ENCODE results near the gene MYO10.

DNA sequence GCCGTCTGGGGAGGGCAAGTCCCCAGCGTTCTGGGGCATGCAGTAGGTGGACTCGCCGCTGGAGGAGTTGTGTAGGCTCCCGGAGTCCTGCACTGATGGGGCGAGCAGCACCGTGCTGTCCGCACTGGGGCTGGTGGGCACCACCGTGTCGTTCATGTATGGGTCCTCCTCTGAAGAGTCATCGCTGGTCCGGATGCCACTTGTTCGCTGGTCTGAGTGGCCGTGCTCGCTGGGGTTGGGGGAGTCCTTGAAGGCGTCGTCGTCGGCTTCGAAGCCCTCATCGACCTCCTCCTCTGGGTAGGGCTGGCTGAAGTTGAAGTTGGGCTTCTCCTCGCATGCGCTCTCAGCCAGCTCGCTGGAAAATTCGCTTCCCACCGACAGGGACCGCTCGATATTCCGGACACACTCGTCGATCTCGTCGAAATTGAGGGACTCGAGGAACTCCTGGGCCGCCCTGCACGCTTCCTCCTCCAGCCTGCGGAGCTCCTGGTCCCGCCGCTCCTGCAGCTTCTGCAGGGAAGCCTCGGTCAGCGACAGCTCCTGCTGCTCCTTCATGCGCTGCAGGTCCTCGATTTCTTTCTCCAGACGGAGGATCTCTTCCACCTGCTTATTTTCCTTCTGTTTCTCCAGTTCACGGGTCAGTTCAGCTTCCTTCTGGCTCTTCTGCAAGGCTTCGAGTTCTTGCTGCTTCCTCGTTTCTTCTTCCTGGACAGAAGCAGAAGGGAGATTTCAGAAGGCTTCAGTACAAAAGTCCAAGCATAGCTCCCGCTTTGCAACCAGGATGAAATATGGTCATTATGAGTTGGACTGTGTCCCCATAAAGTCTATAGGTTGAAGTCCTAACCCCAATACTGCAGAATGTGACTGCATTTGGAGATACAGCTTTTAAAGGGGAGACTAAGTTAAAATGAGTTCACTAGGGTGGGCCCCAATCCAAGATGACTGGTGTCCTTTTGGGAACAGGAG is 234.7 kb downstream of the MYO10 start:
- TF ChIP-seq, protein P1, sequence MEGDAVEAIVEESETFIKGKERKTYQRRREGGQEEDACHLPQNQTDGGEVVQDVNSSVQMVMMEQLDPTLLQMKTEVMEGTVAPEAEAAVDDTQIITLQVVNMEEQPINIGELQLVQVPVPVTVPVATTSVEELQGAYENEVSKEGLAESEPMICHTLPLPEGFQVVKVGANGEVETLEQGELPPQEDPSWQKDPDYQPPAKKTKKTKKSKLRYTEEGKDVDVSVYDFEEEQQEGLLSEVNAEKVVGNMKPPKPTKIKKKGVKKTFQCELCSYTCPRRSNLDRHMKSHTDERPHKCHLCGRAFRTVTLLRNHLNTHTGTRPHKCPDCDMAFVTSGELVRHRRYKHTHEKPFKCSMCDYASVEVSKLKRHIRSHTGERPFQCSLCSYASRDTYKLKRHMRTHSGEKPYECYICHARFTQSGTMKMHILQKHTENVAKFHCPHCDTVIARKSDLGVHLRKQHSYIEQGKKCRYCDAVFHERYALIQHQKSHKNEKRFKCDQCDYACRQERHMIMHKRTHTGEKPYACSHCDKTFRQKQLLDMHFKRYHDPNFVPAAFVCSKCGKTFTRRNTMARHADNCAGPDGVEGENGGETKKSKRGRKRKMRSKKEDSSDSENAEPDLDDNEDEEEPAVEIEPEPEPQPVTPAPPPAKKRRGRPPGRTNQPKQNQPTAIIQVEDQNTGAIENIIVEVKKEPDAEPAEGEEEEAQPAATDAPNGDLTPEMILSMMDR (conservative IDR thresholded peaks at IDR 0.05; ENCODE audit: low read depth, low read length): no peak
- no peak for TF ChIP-seq EZH2 (IDR thresholded peaks at IDR 0.05; ENCODE audit: borderline replicate concordance, low read depth, low read length, poor library complexity, severe bottlenecking)

Data from A673 (cell line).